ENCODE results near the gene FLNA.

The FLNA gene, protein sequence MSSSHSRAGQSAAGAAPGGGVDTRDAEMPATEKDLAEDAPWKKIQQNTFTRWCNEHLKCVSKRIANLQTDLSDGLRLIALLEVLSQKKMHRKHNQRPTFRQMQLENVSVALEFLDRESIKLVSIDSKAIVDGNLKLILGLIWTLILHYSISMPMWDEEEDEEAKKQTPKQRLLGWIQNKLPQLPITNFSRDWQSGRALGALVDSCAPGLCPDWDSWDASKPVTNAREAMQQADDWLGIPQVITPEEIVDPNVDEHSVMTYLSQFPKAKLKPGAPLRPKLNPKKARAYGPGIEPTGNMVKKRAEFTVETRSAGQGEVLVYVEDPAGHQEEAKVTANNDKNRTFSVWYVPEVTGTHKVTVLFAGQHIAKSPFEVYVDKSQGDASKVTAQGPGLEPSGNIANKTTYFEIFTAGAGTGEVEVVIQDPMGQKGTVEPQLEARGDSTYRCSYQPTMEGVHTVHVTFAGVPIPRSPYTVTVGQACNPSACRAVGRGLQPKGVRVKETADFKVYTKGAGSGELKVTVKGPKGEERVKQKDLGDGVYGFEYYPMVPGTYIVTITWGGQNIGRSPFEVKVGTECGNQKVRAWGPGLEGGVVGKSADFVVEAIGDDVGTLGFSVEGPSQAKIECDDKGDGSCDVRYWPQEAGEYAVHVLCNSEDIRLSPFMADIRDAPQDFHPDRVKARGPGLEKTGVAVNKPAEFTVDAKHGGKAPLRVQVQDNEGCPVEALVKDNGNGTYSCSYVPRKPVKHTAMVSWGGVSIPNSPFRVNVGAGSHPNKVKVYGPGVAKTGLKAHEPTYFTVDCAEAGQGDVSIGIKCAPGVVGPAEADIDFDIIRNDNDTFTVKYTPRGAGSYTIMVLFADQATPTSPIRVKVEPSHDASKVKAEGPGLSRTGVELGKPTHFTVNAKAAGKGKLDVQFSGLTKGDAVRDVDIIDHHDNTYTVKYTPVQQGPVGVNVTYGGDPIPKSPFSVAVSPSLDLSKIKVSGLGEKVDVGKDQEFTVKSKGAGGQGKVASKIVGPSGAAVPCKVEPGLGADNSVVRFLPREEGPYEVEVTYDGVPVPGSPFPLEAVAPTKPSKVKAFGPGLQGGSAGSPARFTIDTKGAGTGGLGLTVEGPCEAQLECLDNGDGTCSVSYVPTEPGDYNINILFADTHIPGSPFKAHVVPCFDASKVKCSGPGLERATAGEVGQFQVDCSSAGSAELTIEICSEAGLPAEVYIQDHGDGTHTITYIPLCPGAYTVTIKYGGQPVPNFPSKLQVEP (N-terminal part only)

DNA sequence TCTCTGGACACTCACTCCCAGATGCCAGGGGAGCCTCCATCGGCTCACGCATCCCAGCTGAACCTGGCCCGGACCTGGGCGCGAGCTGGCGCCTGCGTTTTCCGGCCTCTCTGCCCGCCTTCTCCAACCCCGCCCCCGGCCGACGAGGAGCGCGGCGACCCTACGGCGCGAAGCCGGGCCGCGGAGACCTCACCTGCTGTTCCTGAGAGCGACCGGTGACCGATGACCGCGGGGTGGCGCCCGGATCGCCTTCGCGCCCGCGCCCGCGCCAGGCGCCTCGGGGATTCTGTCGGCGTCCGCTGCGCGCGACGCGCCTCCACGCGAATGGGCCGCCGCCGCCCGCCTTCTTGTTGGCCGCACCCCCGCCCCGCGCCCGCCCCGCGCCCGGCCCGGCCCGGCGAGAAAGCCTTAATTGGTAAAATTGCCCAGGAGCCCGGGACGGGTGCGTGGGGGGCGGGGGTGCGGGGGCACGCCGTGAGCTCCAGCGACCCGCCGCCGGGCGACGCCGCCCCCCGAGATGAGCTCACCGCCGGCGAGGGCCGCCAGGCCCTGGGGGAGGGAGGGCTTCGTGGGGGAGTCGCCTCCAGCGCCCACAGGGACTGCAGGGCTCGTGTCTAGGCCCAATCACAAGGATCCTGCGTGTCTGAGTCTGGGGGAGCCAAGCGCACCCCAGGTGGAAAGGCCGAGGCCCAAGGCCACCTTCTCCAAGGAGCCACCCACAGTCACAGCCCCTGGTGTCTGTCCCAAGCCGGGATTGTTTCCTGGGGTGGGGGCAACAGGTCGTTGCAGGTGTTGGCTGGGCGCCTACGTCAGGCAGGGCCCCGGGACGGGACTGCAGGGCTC, at the start of gene FLNA:
Gene FLNA (minus strand): TSS at position 322 of the 843 bp plus-strand sequence. CDS start 3,389 bp downstream, outside the sequence.
- H2AFZ ChIP-seq (ENCODE audit: low read depth, low read length), result no peak within 1 kb of the TSS
- peak within 1 kb of the TSS; percentile 20 for H3K4me3 ChIP-seq (ENCODE audit: low read length)

DNA sequence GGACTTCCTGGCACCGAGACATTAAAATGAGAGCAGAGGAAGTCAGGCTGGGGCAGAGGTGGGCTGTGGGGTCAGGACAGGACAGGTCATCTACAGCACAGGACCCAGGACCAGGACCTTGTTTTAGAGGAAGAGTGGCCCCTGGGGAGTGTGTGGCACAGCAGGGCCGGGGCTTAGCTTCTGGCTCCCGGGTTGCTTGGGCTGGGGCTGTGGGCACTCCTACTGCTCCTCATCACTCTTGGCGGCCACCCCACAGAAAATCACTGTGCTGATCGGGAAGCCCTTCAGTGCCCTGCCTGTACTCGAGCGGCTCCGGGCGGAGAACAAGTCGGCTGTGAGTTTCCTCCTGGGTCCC, 45.9 kb upstream of the FLNA start:
- Histone ChIP-seq H3K9me3 (ENCODE audit: low read length) (no peaks in the 10 kb centered on the region), H3K4me3 (ENCODE audit: low read length) (no peak overlapping the region), H3K27me3 (ENCODE audit: insufficient read depth, low read length) (no peaks in the 10 kb centered on the region)

More for the DNA sequence above, at the start of gene FLNA:
- H3K9me3 ChIP-seq (ENCODE audit: low read length), result no peaks in the 10 kb centered on the region
- no peaks in the 10 kb centered on the region for H3K27me3 ChIP-seq (ENCODE audit: insufficient read depth, low read length)
- no peaks in the 10 kb centered on the region for H3K36me3 ChIP-seq (ENCODE audit: insufficient read depth, low read length)
- H3K4me1 ChIP-seq (ENCODE audit: insufficient read depth, low read length), result peaks cover 6% of the 10 kb centered on the region

DNA sequence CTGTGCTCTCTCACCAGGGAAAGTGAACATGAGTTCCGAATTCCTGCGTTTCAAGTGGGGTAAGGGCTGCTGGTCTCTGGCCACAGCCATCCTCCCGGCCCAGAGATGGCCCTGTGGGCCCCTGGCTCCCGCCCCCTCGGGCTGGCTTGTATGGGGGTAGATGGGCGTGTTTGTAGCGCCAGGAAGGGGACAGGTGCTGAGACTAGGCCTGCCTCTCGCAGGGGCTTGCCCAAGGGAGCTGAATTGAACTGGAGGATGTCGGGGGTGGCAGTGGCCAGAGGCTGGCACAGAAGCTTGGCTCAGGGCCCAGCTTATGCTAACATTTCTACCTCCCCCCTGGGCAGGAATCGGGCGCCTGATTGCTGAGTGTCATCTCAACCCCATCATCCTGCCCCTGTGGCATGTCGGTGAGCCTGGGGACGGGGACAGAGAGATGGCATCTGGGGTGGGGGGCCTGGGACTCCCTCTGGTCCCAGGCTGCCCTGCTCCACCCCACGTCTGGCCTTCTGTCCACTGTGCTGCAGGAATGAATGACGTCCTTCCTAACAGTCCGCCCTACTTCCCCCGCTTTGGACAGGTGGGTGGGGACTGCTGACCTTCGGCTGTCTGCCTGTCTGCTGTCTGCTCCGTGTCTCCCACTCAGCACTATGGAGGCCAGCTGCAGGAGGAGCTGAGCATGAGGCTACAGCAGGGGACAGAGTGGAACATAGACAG, 45.4 kb upstream of the FLNA start:
- no peaks in the 10 kb centered on the region for H3K4me1 ChIP-seq (ENCODE audit: insufficient read depth, low read length)
- H3K9me3 ChIP-seq (ENCODE audit: low read length), result no peaks in the 10 kb centered on the region
- H3K4me3 ChIP-seq (ENCODE audit: low read length), result no peak overlapping the region
- no peaks in the 10 kb centered on the region for H3K36me3 ChIP-seq (ENCODE audit: insufficient read depth, low read length)
- no peak overlapping the region for H2AFZ ChIP-seq (ENCODE audit: low read depth, low read length)
- H3K27me3 ChIP-seq (ENCODE audit: insufficient read depth, low read length), result no peaks in the 10 kb centered on the region

More for the DNA sequence above, 45.9 kb upstream of the FLNA start:
- no peaks in the 10 kb centered on the region for H3K4me1 ChIP-seq (ENCODE audit: insufficient read depth, low read length)
- no peaks in the 10 kb centered on the region for H3K36me3 ChIP-seq (ENCODE audit: insufficient read depth, low read length)
- no peak overlapping the region for H2AFZ ChIP-seq (ENCODE audit: low read depth, low read length)

DNA sequence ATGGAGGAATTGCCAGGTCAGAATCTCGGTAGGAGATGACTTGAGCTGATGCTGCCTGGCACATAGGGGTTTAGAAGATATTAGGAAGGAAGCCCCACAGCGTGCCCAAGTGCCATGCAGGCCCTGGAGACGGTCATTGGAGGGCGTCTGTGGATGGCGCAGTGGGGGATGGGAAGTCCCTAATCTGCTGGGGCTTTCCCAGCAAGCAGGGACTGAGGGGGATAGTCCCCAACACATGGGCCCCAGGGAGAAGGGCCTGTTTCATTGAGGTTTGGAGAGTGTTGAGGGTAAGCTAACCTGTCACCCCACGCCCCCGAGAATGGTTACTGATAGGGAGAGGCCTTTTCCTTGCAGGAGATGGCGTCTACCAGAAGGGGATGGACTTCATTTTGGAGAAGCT, 44.8 kb upstream of the FLNA start:
- no peaks in the 10 kb centered on the region for H3K9me3 ChIP-seq (ENCODE audit: low read length)
- H3K27me3 ChIP-seq (ENCODE audit: insufficient read depth, low read length), result no peaks in the 10 kb centered on the region
- no peak overlapping the region for H3K4me3 ChIP-seq (ENCODE audit: low read length)
- H2AFZ ChIP-seq (ENCODE audit: low read depth, low read length), result no peak overlapping the region
- no peaks in the 10 kb centered on the region for H3K36me3 ChIP-seq (ENCODE audit: insufficient read depth, low read length)
- no peaks in the 10 kb centered on the region for H3K4me1 ChIP-seq (ENCODE audit: insufficient read depth, low read length)

DNA sequence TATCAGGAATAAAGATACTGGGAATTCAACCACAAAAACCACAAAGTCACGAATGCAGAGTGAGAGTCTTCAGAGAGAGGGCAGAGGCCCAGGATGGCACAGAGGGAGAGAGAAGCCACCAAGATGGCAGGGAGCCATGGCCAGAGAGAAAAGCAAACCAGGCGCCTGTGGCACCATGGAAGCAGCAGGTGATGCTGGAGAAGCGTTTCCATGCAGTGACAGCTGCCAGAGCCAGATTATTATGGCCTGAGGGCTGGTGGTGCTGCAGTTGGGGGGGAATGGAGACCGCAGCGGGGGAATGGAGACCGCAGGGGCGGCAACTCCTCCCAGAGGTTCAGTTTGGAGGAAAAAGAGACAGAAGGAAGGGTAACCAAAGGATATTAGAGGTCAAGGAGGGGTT, 42.7 kb upstream of the FLNA start:
- H2AFZ ChIP-seq (ENCODE audit: low read depth, low read length), result no peak overlapping the region
- no peaks in the 10 kb centered on the region for H3K27me3 ChIP-seq (ENCODE audit: insufficient read depth, low read length)
- H3K4me1 ChIP-seq (ENCODE audit: insufficient read depth, low read length), result no peaks in the 10 kb centered on the region
- H3K9me3 ChIP-seq (ENCODE audit: low read length), result no peaks in the 10 kb centered on the region
- H3K36me3 ChIP-seq (ENCODE audit: insufficient read depth, low read length), result no peaks in the 10 kb centered on the region
- no peak overlapping the region for H3K4me3 ChIP-seq (ENCODE audit: low read length)

DNA sequence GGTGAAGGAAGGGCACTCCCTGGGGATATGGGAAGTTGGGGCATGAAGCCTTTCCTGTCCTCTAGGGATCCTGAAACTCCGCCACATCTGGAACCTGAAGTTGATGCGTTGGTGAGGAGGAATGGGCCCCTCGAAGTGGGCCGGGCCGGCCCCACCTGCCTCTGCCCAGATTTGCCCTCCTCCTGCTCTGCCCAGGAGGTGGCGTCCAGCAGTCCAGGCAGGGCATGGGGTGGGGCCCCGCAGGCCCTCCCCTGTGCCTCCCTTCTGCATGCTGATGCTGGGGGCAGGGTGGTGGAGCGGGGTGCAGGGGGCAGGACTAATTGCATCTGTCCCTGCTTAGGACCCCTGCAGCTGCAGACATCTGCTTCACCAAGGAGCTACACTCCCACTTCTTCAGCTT, 38.7 kb upstream of the FLNA start:
- Histone ChIP-seq H3K4me1 (ENCODE audit: insufficient read depth, low read length) (no peaks in the 10 kb centered on the region), H2AFZ (ENCODE audit: low read depth, low read length) (no peak overlapping the region), H3K36me3 (ENCODE audit: insufficient read depth, low read length) (no peaks in the 10 kb centered on the region), H3K27me3 (ENCODE audit: insufficient read depth, low read length) (no peaks in the 10 kb centered on the region), H3K9me3 (ENCODE audit: low read length) (no peaks in the 10 kb centered on the region), H3K4me3 (ENCODE audit: low read length) (no peak overlapping the region)

DNA sequence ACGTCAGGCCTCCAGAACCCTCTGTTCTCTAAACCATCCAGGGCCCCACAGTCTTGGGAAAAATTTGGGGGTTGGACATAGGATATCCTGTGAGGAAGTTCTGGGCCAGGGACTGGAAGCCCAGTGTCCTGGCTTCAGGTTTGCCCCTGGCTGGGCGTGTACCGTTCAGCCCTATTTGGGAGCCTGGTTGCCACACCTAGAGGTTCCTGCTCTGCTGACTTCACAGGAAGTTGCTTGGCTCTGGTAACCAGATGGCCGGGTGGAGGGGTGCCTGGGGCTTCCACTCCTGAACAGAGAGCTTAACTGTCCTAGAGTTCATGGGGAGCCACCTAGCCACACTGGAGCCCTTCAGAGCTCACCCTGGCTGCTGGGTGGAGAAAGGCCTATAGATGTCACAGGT, 38.0 kb upstream of the FLNA start:
- no peak overlapping the region for H2AFZ ChIP-seq (ENCODE audit: low read depth, low read length)
- H3K4me3 ChIP-seq (ENCODE audit: low read length), result peak overlapping the region; percentile 61
- H3K4me1 ChIP-seq (ENCODE audit: insufficient read depth, low read length), result no peaks in the 10 kb centered on the region
- no peaks in the 10 kb centered on the region for H3K36me3 ChIP-seq (ENCODE audit: insufficient read depth, low read length)
- no peaks in the 10 kb centered on the region for H3K9me3 ChIP-seq (ENCODE audit: low read length)
- no peaks in the 10 kb centered on the region for H3K27me3 ChIP-seq (ENCODE audit: insufficient read depth, low read length)

DNA sequence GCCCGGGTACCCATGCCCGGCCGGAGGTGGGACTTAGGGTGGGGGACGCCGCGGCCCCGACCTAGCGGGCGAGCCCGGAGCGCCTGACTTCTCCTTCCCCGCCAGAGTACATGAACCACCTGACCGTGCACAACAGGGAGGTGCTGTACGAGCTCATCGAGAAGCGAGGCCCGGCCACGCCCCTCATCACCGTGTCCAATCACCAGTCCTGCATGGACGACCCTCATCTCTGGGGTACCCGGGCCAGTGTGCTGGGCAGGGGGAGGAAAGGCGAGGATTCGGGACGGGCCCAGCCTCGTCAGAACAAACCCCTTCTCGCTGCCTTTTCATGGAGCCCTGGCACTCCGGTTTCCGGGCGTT, 37.5 kb upstream of the FLNA start:
- H3K4me1 ChIP-seq (ENCODE audit: insufficient read depth, low read length), result no peaks in the 10 kb centered on the region
- H2AFZ ChIP-seq (ENCODE audit: low read depth, low read length), result no peak overlapping the region
- no peaks in the 10 kb centered on the region for H3K9me3 ChIP-seq (ENCODE audit: low read length)
- H3K36me3 ChIP-seq (ENCODE audit: insufficient read depth, low read length), result no peaks in the 10 kb centered on the region
- no peaks in the 10 kb centered on the region for H3K27me3 ChIP-seq (ENCODE audit: insufficient read depth, low read length)
- H3K4me3 ChIP-seq (ENCODE audit: low read length), result peak overlapping the region; percentile 61

DNA sequence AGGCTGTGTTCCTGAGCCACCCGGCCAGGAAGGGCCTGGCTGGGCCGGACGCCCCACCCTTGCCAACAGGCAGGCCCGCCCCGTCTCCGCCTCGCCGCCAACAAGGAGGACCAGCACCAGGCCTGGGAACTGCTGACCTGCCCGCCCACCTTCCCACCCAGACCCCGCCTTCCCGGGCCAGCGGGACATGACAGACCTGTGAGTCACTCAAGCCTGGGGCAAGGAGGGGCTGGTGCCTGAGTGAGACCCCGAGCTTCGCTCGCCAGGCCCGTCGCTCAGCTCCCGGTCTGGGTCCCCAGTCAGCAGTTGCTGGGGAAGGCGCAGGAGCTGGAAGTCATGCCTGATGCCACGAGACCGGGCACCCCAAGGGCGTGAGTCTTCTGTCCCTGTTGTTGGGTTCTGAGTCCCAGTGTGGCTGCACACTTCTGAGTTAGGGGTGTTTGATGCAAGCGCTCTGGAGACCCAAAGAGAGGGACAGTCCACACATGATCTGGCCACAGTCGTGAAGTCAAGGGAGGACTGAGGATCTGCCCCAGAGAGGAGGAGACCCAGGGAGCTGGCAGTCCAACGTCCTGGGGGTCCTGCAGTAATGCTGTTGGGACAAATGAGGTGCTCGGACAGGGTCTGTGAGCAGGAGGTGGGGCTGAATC, 34.9 kb upstream of the FLNA start, which contains the start of gene DNASE1L1:
Gene DNASE1L1 (minus strand): TSS at position 33 of the 650 bp plus-strand sequence. CDS start 3,686 bp downstream, outside the sequence.
- Histone ChIP-seq H3K36me3 (ENCODE audit: insufficient read depth, low read length) (no peaks in the 10 kb centered on the region), H3K4me3 (ENCODE audit: low read length) (no peak within 1 kb of the TSS), H3K27me3 (ENCODE audit: insufficient read depth, low read length) (no peaks in the 10 kb centered on the region), H2AFZ (ENCODE audit: low read depth, low read length) (no peak within 1 kb of the TSS), H3K9me3 (ENCODE audit: low read length) (no peaks in the 10 kb centered on the region), H3K4me1 (ENCODE audit: insufficient read depth, low read length) (no peaks in the 10 kb centered on the region)

DNA sequence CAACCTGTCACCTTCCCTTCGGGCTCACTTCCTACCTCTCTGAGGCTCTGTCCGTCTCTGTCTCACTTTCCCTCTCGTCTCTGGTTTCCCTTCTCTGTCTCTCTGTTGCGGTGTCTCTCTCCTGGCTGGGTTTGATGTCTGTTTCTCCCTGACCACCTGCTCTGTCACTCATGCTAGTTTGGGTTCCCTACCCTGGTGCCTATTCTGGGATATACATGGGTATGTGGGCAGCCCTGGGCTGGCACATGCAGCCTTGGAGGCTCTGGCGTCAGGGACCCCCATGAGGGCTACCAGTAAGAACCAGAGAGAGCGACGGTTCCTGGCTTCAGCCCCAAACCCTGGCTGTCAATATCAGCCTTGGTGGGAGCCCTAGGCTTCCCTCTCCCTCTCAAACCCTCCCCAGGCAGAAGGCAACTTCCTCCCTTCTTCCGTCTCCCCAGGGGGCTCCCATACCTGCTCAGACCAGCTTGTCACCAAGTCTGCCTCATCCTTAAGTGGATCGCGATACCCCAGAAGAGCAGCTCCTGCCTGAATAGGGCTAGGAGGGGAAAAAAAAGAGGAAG, 34.3 kb upstream of the FLNA start:
- no peaks in the 10 kb centered on the region for H3K9me3 ChIP-seq (ENCODE audit: low read length)
- H3K27me3 ChIP-seq (ENCODE audit: insufficient read depth, low read length), result no peaks in the 10 kb centered on the region
- H3K4me1 ChIP-seq (ENCODE audit: insufficient read depth, low read length), result no peaks in the 10 kb centered on the region
- no peaks in the 10 kb centered on the region for H3K36me3 ChIP-seq (ENCODE audit: insufficient read depth, low read length)
- no peak overlapping the region for H3K4me3 ChIP-seq (ENCODE audit: low read length)
- H2AFZ ChIP-seq (ENCODE audit: low read depth, low read length), result no peak overlapping the region

DNA sequence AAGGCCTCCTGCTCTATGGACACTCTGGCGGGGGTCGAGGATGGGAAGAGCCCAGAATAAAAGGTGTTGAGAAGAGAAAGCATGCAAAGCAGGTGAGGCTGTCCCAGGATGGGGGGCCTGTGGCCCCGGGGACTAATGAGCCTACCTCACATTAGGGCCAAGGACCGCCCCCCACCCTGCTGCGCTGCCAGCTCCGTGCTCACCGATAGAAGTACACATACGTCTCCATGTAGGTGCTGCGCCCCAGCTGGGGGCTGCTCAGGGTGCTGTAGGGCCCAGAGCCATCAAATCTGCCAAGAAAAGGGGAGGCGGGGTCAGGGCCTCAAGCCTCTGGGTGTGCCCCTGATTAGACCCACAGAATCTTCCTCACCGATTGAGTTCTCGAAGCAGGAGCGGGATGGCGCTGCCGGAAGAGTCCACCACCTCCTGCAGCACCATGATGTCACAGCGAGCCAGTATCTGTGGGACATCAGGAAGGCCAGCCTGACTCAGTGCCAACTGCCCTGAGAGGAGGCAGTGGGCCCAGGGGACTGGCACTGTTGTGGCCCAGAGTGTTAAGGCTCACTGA, 30.3 kb upstream of the FLNA start:
- no peak overlapping the region for H3K4me3 ChIP-seq (ENCODE audit: low read length)
- H3K36me3 ChIP-seq (ENCODE audit: insufficient read depth, low read length), result peaks cover 12% of the 10 kb centered on the region
- H2AFZ ChIP-seq (ENCODE audit: low read depth, low read length), result no peak overlapping the region
- no peaks in the 10 kb centered on the region for H3K9me3 ChIP-seq (ENCODE audit: low read length)
- peaks cover 5% of the 10 kb centered on the region for H3K4me1 ChIP-seq (ENCODE audit: insufficient read depth, low read length)
- H3K27me3 ChIP-seq (ENCODE audit: insufficient read depth, low read length), result no peaks in the 10 kb centered on the region
